Measurements from ENCODE around the gene GIN1. TPM values are rescaled to one million over a fixed set of nuclear protein-coding genes. Genes with fewer than 3 reads are reported as not detected.
A peak's percentile ranks its signal among the peaks of the same experiment; 100 is the strongest.

The GIN1 gene
- total and polyA plus RNA-seq, 9 of the 15 experiments (the other 6 are each of a cell fraction or from before 2014, with no cell fraction given), result 2.4 to 9.8 (median 7.8) TPM

DNA sequence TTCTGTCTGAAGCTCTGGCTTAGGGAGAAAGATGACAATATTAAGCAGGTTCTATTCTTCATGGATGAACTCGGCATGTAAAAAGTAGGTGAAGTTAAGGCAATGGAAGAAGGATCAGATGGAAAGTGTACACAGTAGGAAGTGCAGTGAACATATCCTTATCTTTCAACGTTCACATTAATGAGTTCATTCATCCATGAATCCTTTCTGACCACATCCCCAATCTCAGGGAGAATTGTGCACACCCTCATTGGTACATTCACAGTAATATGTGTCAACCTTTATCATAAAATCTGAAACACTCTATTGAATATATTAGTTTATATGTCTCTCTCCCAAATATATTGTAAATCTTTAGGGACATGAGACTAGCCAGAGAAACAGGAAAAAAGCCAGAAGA lies 5.5 kb downstream of the GIN1 start (continued):
- peak in 1 of 2 experiments; percentile 91; a peak in 2 of 4 replicates for TF ChIP-seq ETV6 (IDR thresholded peaks at IDR 0.05; ENCODE audit: borderline replicate concordance in 1 of 2, low read depth in 2 of 2, low read length in 1 of 2)
- no peak for TF ChIP-seq ETV6 (CRISPR knock-in tag; IDR thresholded peaks at IDR 0.05; ENCODE audit: borderline replicate concordance)
- TF ChIP-seq ZNF668 (CRISPR knock-in tag; IDR thresholded peaks at IDR 0.05), result no peak
- TF ChIP-seq MNT (conservative IDR thresholded peaks at IDR 0.05), result no peak
- TF ChIP-seq RBM17 (IDR thresholded peaks at IDR 0.05; ENCODE audit: borderline replicate concordance, low read depth, low read length), result no peak
- no peak for TF ChIP-seq NR2C2 (CRISPR knock-in tag; IDR thresholded peaks at IDR 0.05)
- no peak for TF ChIP-seq NR2C2 (tag; IDR thresholded peaks at IDR 0.05)
- TF ChIP-seq GABPA (tag; conservative IDR thresholded peaks at IDR 0.05; ENCODE audit: low read depth), result 0 out of 2 replicates have a peak, but pooled peaks have one; percentile 16
- TF ChIP-seq USF1 (CRISPR knock-in tag; IDR thresholded peaks at IDR 0.05), result no peak
- TF ChIP-seq SMARCA4 (IDR thresholded peaks at IDR 0.05), result peak; percentile 25; the same call in 1 of the 2 replicates
- no peak for TF ChIP-seq ZNF707 (CRISPR knock-in tag; conservative IDR thresholded peaks at IDR 0.05)
- no peak for TF ChIP-seq KAT7 (CRISPR knock-in tag; IDR thresholded peaks at IDR 0.05; ENCODE audit: borderline replicate concordance)
- TF ChIP-seq HIVEP1 (CRISPR knock-in tag; IDR thresholded peaks at IDR 0.05), result no peak
- no peak for TF ChIP-seq ELF4 (CRISPR knock-in tag; IDR thresholded peaks at IDR 0.05)
- no peak for TF ChIP-seq SAP30 (IDR thresholded peaks at IDR 0.05; ENCODE audit: borderline replicate concordance, insufficient read depth, low read depth, low read length, poor library complexity, severe bottlenecking)
- TF ChIP-seq, protein P1, sequence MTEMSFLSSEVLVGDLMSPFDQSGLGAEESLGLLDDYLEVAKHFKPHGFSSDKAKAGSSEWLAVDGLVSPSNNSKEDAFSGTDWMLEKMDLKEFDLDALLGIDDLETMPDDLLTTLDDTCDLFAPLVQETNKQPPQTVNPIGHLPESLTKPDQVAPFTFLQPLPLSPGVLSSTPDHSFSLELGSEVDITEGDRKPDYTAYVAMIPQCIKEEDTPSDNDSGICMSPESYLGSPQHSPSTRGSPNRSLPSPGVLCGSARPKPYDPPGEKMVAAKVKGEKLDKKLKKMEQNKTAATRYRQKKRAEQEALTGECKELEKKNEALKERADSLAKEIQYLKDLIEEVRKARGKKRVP (CRISPR knock-in tag; IDR thresholded peaks at IDR 0.05), result no peak
- TF ChIP-seq KLF10 (CRISPR knock-in tag; IDR thresholded peaks at IDR 0.05), result no peak
- no peak for TF ChIP-seq VEZF1 (CRISPR knock-in tag; IDR thresholded peaks at IDR 0.05)
